Activated CD8-positive, alpha-beta memory T cell treated with anti-CD3 and anti-CD28 coated beads, Interleukin-2, amount 50 U/mL, for 24 hours (primary cell): ENCODE results near the gene ELMOD3.
"Not testable (repeated sequence)": the region's sequence is repeated elsewhere in the genome, so short reads cannot be mapped to it uniquely, and the experiment has no call there.

Experiments
- DNase-seq: peaks from one replicate; pipeline ENCODE4 v3.0.0-alpha.2; 2020; ENCODE audit errors: extremely low read depth

Gene ELMOD3

GRCh38 chr2:85400541-85401463 lies 46.2 kb downstream of the ELMOD3 start:
- DNase-seq: no peak

GRCh38 chr2:85401464-85401805 lies 46.9 kb downstream of the ELMOD3 start:
- no peak for DNase-seq

GRCh38 chr2:85401844-85402243 lies 47.3 kb downstream of the ELMOD3 start:
- no peak for DNase-seq

GRCh38 chr2:85405201-85406059 lies 50.9 kb downstream of the ELMOD3 start:
- peak; percentile 21 for DNase-seq

- DNase-seq: no peak
Measured at GRCh38 chr2:85409845-85410583, 55.4 kb downstream of the ELMOD3 start, which contains the start of gene CAPG. CAPG (minus strand) TSS chr2:85410366; CDS start chr2:85402145, 8,221 bp downstream.

- no peak for DNase-seq
Measured at GRCh38 chr2:85410584-85411404, 56.2 kb downstream of the ELMOD3 start.

GRCh38 chr2:85411405-85411748 lies 56.8 kb downstream of the ELMOD3 start:
- DNase-seq: no peak

- no peak for DNase-seq
Measured at GRCh38 chr2:85413592-85414420, 59.2 kb downstream of the ELMOD3 start.

- DNase-seq: not testable (repeated sequence)
Measured at GRCh38 chr2:85414421-85414759, 59.8 kb downstream of the ELMOD3 start.

- DNase-seq: no peak
Measured at GRCh38 chr2:85414761-85415553, 60.4 kb downstream of the ELMOD3 start.

GRCh38 chr2:85415980-85416650 lies 61.5 kb downstream of the ELMOD3 start:
- DNase-seq: no peak

- peak; percentile 51 for DNase-seq
Measured at GRCh38 chr2:85418132-85419008, 63.8 kb downstream of the ELMOD3 start, which contains the start of gene SH2D6. SH2D6 (plus strand) TSS chr2:85418714; CDS start chr2:85429466, 10,752 bp downstream.

GRCh38 chr2:85419009-85419675 lies 64.6 kb downstream of the ELMOD3 start:
- no peak for DNase-seq

GRCh38 chr2:85420536-85421259 lies 66.1 kb downstream of the ELMOD3 start:
- peak; percentile 81 for DNase-seq

- DNase-seq: no peak
Measured at GRCh38 chr2:85421260-85422071, 66.9 kb downstream of the ELMOD3 start.

- DNase-seq: no peak
Measured at GRCh38 chr2:85422072-85422457, 67.5 kb downstream of the ELMOD3 start.
